Upper lobe of left lung (tissue), 4 donors: ENCODE results near the gene SLC26A11.

ENCODE experiments used
- CTCF ChIP-seq, 6 experiments: fragments of 450-650 bp in 4 of 6; fragments of 200-600 bp in 2 of 6; sonication (generic) in 2 of 6; IDR thresholded peaks; one replicate each; pipeline ENCODE4 v1.5.1; 2016 to 2019; ENCODE audit warnings: antibody characterized with exemption in 6 of 6
- POLR2A ChIP-seq, 4 donors: fragments of 450-650 bp; IDR thresholded peaks; one replicate each; pipeline ENCODE4 v1.5.1; 2016 to 2017; ENCODE audit warnings: antibody characterized with exemption in 4 of 4, mild to moderate bottlenecking in 2 of 4

GRCh38 chr17:80285237-80285920, 65.2 kb downstream of the SLC26A11 start:
- TF ChIP-seq POLR2A (IDR thresholded peaks at IDR 0.05) = no peak
- TF ChIP-seq CTCF (IDR thresholded peaks at IDR 0.05) = no peak
